ENCODE measurements around the gene CACNA1B. TPM values are rescaled to one million over a fixed set of nuclear protein-coding genes. Genes with fewer than 3 reads are reported as not detected.
"Not testable (repeated sequence)": the region's sequence is repeated elsewhere in the genome, so short reads cannot be mapped to it uniquely, and the experiment has no call there.

CACNA1B gene
- total and polyA plus RNA-seq, 8 donors, result 0.15 to 0.34 (median 0.29) TPM; not detected in 1

GRCh38 chr9:137880160-137880975 lies 2.8 kb downstream of the CACNA1B start:
- ATAC-seq, result no peak
- Histone ChIP-seq H3K4me3 (no peak overlapping the region), H3K9me3 (no peaks in the 10 kb centered on the region), H3K27ac (no peak overlapping the region), H3K4me1 (peaks cover 4 to 7% of the 10 kb centered on the region in 2 donors), H3K36me3 (no peaks in the 10 kb centered on the region), H3K27me3 (peaks cover 19 to 68% of the 10 kb centered on the region in 2 donors)
- DNase-seq, result no peak
- TF ChIP-seq CTCF (IDR thresholded peaks at IDR 0.05), result no peak
- intact Hi-C loops (cut with DNase I), result no loop called here

GRCh38 chr9:137880976-137881530 lies 3.5 kb downstream of the CACNA1B start:
- no peak for ATAC-seq
- peaks cover 19 to 61% of the 10 kb centered on the region in 2 donors for H3K27me3 ChIP-seq
- no peaks in the 10 kb centered on the region for H3K36me3 ChIP-seq
- DNase-seq, result no peak
- intact Hi-C loops (cut with DNase I), result no loop called here
- H3K27ac ChIP-seq, result no peak overlapping the region
- no peaks in the 10 kb centered on the region for H3K9me3 ChIP-seq
- TF ChIP-seq CTCF (IDR thresholded peaks at IDR 0.05), result no peak
- H3K4me3 ChIP-seq, result no peak overlapping the region
- peaks cover 4 to 7% of the 10 kb centered on the region in 2 donors for H3K4me1 ChIP-seq

DNA sequence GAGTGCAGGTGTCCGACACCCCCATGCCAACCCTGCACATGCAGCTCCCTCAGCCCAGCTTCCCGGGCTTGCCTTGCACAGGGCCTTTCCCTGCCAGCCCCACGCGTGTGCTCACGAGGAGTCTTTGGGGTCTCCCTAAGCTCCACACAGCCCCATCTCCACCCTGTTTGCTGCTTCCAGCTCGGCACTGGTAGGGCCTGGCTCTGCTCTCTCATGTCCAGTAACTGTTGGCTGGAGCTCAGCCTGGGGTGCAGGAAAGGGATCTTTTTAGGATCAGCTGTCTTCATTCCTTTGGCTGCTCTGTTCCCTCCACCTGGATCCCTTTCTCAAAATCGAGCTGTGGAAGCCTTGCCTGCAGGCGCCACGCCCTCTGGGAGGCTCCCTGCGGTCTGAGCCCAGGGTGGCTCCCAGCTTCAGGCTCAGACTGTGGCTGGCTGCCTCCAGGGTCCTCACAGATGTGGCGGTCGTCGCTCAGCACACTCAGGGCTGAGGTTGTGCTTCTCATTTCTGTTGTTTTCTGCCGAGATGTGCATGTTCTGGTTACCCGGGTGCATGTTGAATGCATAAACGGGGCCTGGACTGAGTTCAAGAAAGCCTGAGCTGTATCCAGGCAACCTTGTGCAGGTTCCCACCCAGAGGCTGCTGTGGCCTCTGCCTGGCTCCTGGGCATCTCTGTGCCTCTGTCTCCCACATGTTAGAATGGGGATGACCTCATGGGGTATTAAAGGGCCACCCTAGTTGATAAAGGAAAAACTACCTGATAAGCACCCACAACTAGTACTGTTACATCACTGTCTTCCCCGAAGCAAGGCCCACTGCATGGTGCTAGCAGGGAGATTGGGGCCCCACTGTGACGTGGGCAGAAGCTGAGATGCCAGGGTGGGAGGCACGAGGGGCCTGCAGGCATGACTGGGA lies 4.3 kb downstream of the CACNA1B start:
- H3K4me1 ChIP-seq, result peaks cover 4 to 7% of the 10 kb centered on the region in 2 donors
- DNase-seq (no peak), ATAC-seq (no peak)
- no peak for TF ChIP-seq CTCF (IDR thresholded peaks at IDR 0.05)
- intact Hi-C loops (cut with DNase I), result no loop called here
- H3K27me3 ChIP-seq, result peaks cover 17 to 53% of the 10 kb centered on the region in 2 donors
- H3K27ac ChIP-seq, result no peak overlapping the region
- H3K9me3 ChIP-seq, result no peaks in the 10 kb centered on the region
- no peaks in the 10 kb centered on the region for H3K36me3 ChIP-seq
- no peak overlapping the region for H3K4me3 ChIP-seq

- H3K4me3 ChIP-seq, result no peak overlapping the region
- H3K27me3 ChIP-seq, result peaks cover 12 to 47% of the 10 kb centered on the region in 2 donors
- ATAC-seq (no peak), DNase-seq (no peak)
- H3K4me1 ChIP-seq, result peaks cover 4 to 7% of the 10 kb centered on the region in 2 donors
- no peak for TF ChIP-seq CTCF (IDR thresholded peaks at IDR 0.05)
- intact Hi-C loops (cut with DNase I), result no loop called here
- H3K9me3 ChIP-seq, result no peaks in the 10 kb centered on the region
- H3K27ac ChIP-seq, result no peak overlapping the region
- H3K36me3 ChIP-seq, result no peaks in the 10 kb centered on the region
Measured at GRCh38 chr9:137882506-137882821, 4.9 kb downstream of the CACNA1B start.

- DNase-seq; H3K36me3 ChIP-seq; H3K4me1 ChIP-seq; intact Hi-C loops (cut with DNase I); H3K4me3 ChIP-seq; H3K27ac ChIP-seq; H3K9me3 ChIP-seq; ATAC-seq: not testable (repeated sequence)
- H3K27me3 ChIP-seq, result peaks cover under 1 to 35% of the 10 kb centered on the region in 2 donors
Measured at GRCh38 chr9:137883977-137884376, 6.4 kb downstream of the CACNA1B start.

GRCh38 chr9:137884547-137884946 lies 7.0 kb downstream of the CACNA1B start:
- ATAC-seq, result peak; percentile 69
- H3K9me3 ChIP-seq; H3K4me3 ChIP-seq; H3K4me1 ChIP-seq; H3K36me3 ChIP-seq; H3K27ac ChIP-seq; DNase-seq; intact Hi-C loops (cut with DNase I): not testable (repeated sequence)
- H3K27me3 ChIP-seq, result peaks cover 0 to 29% of the 10 kb centered on the region in 2 donors

- H3K27me3 ChIP-seq, result peaks cover 0 to 23% of the 10 kb centered on the region in 2 donors
- H3K4me1 ChIP-seq; intact Hi-C loops (cut with DNase I); H3K27ac ChIP-seq; H3K9me3 ChIP-seq; DNase-seq; H3K4me3 ChIP-seq; H3K36me3 ChIP-seq; ATAC-seq: not testable (repeated sequence)
Measured at GRCh38 chr9:137885121-137885520, 7.5 kb downstream of the CACNA1B start.

- H3K36me3 ChIP-seq; H3K4me3 ChIP-seq; H3K27me3 ChIP-seq; H3K27ac ChIP-seq; H3K9me3 ChIP-seq; DNase-seq; ATAC-seq; intact Hi-C loops (cut with DNase I); H3K4me1 ChIP-seq: not testable (repeated sequence)
Measured at GRCh38 chr9:137888621-137889020, 11.0 kb downstream of the CACNA1B start.

Data from left lung (tissue), 10 donors.